Body of pancreas (tissue), 4 donors: ENCODE measurements around the gene SCAF4. TPM values are rescaled to one million over a fixed set of nuclear protein-coding genes. Genes with fewer than 3 reads are reported as not detected.

ENCODE experiments used
- ATAC-seq: fragments of 150-250 bp; one replicate; pipeline ENCODE4 v1.9.1; 2016
- DNase-seq, 4 donors: peaks; one replicate each; pipeline ENCODE4 v3.0.0-alpha.2; 2019
- H3K27ac ChIP-seq, 4 donors: fragments of 200-600 bp; sonication (generic); 1 replicate in 3 of 4; 2 replicates in 1 of 4; pipeline versions ENCODE4 v1.5.1 to v1.6.1; 2016 to 2019; ENCODE audit warnings: mild to moderate bottlenecking in 1 of 4, mixed read lengths in 1 of 4, moderate library complexity in 1 of 4
- H3K27me3 ChIP-seq, 2 donors: fragments of 200-600 bp; sonication (generic); one replicate each; pipeline ENCODE4 v1.6.0; 2016; ENCODE audit warnings: mild to moderate bottlenecking in 1 of 2
- H3K36me3 ChIP-seq, 2 donors: fragments of 200-600 bp; sonication (generic); replicated peaks in 1 of 2; 2 replicates each; pipeline ENCODE4 v1.5.1; 2016; ENCODE audit warnings: low read depth in 2 of 2; ENCODE audit not compliant: insufficient read depth in 1 of 2
- H3K4me1 ChIP-seq: fragments of 200-600 bp; sonication (generic); one replicate; pipeline ENCODE4 v1.6.0; 2016
- H3K4me3 ChIP-seq, 2 donors: fragments of 200-600 bp; sonication (generic); 1 replicate in 1 of 2; 2 replicates in 1 of 2; pipeline ENCODE4 v1.5.1; 2016 to 2019
- H3K9me3 ChIP-seq, 3 donors: fragments of 200-600 bp; sonication (generic); 1 replicate in 2 of 3; 2 replicates in 1 of 3; pipeline ENCODE4 v1.5.1; 2016
- POLR2A ChIP-seq, 3 donors: fragments of 450-650 bp; IDR thresholded peaks; one replicate each; pipeline ENCODE4 v1.6.1; 2016; ENCODE audit warnings: antibody characterized with exemption in 3 of 3, mild to moderate bottlenecking in 2 of 3
- WGBS, 2 donors: methylation state at CpG; one replicate each; pipeline ENCODE4 v1.1.5; 2017; 5-methylcytosine and 5-hydroxymethylcytosine counted together
- intact Hi-C: fragments of 100-400 bp; cut with DNase I; formaldehyde crosslinking; loops from one replicate; pipeline ENCODE4 v1.15.1; 2023
- total RNA-seq, 2 donors: library from RNA; depleted of rRNA; stranded (reverse); fragments of >200 nt; gene quantifications; one replicate each; pipeline ENCODE4 v1.1.0, GENCODE V29; 2016
- TF ChIP-seq, protein P1 (sequence below), 7 experiments: fragments of 450-650 bp in 4 of 7; fragments of 200-600 bp in 3 of 7; sonication (generic) in 3 of 7; IDR thresholded peaks; one replicate each; pipeline ENCODE4 v1.5.1; 2016 to 2019; ENCODE audit warnings: antibody characterized with exemption in 7 of 7

The SCAF4 gene
- total RNA-seq, 2 donors from 2014 or later = 9.2 to 11.4 TPM

DNA sequence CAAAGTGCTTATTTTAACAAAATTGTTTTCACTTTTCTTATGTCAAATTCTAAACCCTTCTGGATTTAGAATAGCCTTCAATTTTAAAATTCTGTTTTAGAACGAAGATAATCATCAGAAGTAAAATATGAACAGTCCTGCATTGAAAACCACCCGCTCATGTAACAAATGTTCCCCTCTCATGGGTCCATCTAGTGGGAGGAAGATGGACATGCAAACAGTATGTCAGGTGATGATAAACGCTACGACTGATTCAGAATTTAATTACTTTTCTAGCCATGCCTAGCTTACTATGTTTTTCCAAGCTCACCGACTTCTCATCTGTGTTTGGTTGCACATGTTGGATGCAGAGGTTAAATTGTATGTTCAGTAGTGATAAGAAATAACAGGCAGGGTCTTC, 48.9 kb downstream of the SCAF4 start:
- H3K4me1 ChIP-seq = no peaks in the 10 kb centered on the region
- ATAC-seq = no peak
- WGBS, 2 donors = 86 to 90% methylated on average over 5 of the region's 5 CpGs
- intact Hi-C loops = no loop called here
- no peak overlapping the region for H3K27ac ChIP-seq
- TF ChIP-seq, protein P1, sequence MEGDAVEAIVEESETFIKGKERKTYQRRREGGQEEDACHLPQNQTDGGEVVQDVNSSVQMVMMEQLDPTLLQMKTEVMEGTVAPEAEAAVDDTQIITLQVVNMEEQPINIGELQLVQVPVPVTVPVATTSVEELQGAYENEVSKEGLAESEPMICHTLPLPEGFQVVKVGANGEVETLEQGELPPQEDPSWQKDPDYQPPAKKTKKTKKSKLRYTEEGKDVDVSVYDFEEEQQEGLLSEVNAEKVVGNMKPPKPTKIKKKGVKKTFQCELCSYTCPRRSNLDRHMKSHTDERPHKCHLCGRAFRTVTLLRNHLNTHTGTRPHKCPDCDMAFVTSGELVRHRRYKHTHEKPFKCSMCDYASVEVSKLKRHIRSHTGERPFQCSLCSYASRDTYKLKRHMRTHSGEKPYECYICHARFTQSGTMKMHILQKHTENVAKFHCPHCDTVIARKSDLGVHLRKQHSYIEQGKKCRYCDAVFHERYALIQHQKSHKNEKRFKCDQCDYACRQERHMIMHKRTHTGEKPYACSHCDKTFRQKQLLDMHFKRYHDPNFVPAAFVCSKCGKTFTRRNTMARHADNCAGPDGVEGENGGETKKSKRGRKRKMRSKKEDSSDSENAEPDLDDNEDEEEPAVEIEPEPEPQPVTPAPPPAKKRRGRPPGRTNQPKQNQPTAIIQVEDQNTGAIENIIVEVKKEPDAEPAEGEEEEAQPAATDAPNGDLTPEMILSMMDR (IDR thresholded peaks at IDR 0.05) = no peak
- no peak for TF ChIP-seq POLR2A (IDR thresholded peaks at IDR 0.05)
- no peak overlapping the region for H3K4me3 ChIP-seq
- H3K27me3 ChIP-seq = no peaks in the 10 kb centered on the region
- no peak for DNase-seq
- peaks cover 0 to 12% of the 10 kb centered on the region in 2 donors for H3K36me3 ChIP-seq
- no peaks in the 10 kb centered on the region for H3K9me3 ChIP-seq

DNA sequence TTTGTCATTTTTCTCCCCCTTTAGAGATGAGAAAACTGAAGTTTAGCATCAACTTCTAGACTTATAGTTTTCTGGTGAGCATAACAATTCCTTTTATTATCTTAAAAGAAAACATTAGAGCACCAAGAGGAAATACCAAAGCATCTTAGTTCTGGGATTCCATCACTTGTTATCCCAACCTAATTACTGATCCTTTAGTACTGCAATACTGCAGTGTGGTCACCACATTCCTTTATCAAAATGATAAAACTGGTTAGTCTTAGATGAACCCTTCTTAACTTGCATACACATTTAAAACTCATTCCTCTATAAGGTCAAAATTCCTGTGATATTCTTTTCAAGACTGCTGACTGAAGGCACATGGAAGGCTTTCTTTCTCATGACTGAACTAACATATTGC, 49.3 kb downstream of the SCAF4 start:
- DNase-seq (no peak), ATAC-seq (no peak)
- no peak for TF ChIP-seq POLR2A (IDR thresholded peaks at IDR 0.05)
- TF ChIP-seq, protein P1 (IDR thresholded peaks at IDR 0.05) = no peak
- H3K27ac ChIP-seq = no peak overlapping the region
- peaks cover 0 to 11% of the 10 kb centered on the region in 2 donors for H3K36me3 ChIP-seq
- no peaks in the 10 kb centered on the region for H3K27me3 ChIP-seq
- no peak overlapping the region for H3K4me3 ChIP-seq
- no peaks in the 10 kb centered on the region for H3K4me1 ChIP-seq
- intact Hi-C loops = no loop called here
- H3K9me3 ChIP-seq = no peaks in the 10 kb centered on the region

DNA sequence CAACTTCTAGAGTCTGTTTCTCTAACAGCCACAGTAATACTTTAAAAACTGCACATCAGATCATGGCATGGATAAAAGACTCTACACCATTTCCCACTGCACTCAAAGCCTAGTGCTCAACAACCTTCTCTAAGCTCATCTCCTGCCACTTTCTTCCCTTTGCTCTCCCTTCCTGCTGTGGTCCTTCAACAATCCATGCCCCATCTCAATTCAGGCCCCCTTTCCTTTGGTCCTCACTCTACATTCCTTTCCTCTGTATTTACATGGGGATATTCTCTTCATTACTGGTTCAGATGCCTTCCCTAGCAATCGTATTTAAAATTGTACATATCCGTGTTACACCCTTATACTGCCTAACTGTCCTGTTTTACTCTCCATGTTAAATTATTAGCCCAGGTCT, 53.4 kb downstream of the SCAF4 start:
- no peak for ATAC-seq
- no peak for TF ChIP-seq POLR2A (IDR thresholded peaks at IDR 0.05)
- TF ChIP-seq, protein P1 (IDR thresholded peaks at IDR 0.05) = no peak

DNA sequence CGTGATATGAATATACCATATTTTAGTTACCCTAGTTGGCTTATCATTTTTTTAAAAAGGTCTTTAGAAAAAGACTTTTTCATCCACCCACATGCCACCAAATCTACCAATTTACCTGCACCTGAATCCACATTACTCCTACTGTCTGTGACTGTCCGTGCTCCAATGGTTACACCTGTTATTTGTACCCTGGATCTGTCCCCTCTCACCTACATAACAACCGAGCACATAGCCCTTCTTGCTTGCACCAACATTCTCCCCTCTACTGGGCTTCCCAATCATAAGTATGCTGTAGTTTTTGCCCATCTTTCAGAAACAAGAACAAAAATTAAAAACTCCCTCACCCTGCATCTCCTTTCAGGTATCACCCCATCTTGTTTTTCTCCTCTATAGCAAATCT, 54.9 kb downstream of the SCAF4 start:
- intact Hi-C loops = no loop called here
- Histone ChIP-seq H3K9me3 (no peaks in the 10 kb centered on the region), H3K27ac (no peak overlapping the region), H3K27me3 (no peaks in the 10 kb centered on the region), H3K36me3 (no peaks in the 10 kb centered on the region), H3K4me3 (no peak overlapping the region), H3K4me1 (no peaks in the 10 kb centered on the region)
- TF ChIP-seq POLR2A (IDR thresholded peaks at IDR 0.05) = no peak
- TF ChIP-seq, protein P1 (IDR thresholded peaks at IDR 0.05) = no peak
- WGBS, 2 donors = 95 to 100% methylated on average over 3 of the region's 3 CpGs
- DNase-seq (no peak), ATAC-seq (no peak)

More for the DNA sequence above, 53.4 kb downstream of the SCAF4 start:
- DNase-seq = no peak
- Histone ChIP-seq H3K36me3 (no peaks in the 10 kb centered on the region), H3K4me3 (no peak overlapping the region), H3K27me3 (no peaks in the 10 kb centered on the region), H3K4me1 (no peaks in the 10 kb centered on the region), H3K27ac (no peak overlapping the region), H3K9me3 (no peaks in the 10 kb centered on the region)
- 62 to 70% methylated on average over 2 of the region's 2 CpGs for WGBS, 2 donors
- intact Hi-C loops = no loop called here

DNA sequence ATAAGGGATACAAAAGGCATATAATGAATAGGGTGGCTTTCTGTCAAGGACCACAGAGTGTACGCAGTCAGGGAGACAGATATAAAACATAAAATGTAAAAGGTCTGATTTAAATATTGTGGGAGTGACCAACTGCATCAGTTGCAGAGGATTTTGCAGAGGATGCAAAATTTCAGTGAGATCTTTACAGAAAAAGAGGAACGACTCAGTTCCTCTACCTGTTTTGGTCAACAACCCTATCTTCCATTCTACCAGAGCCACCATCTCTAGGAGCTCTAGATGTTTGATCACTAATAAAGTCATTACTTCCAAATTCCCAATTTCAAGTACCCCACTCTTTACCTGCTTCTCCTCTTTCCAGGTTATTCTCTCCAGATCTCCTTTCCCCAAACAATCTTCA, 56.0 kb downstream of the SCAF4 start:
- Histone ChIP-seq H3K27ac (no peak overlapping the region), H3K4me3 (no peak overlapping the region), H3K4me1 (no peaks in the 10 kb centered on the region), H3K36me3 (no peaks in the 10 kb centered on the region), H3K27me3 (no peaks in the 10 kb centered on the region), H3K9me3 (no peaks in the 10 kb centered on the region)
- WGBS, 2 donors = 90 to 97% methylated on average over 2 of the region's 2 CpGs
- no peak for TF ChIP-seq POLR2A (IDR thresholded peaks at IDR 0.05)
- TF ChIP-seq, protein P1 (IDR thresholded peaks at IDR 0.05) = no peak
- DNase-seq (no peak), ATAC-seq (no peak)
- intact Hi-C loops = no loop called here
